K562 (cell line): ENCODE measurements around the gene KCNK10. TPM values are rescaled to one million over a fixed set of nuclear protein-coding genes. Genes with fewer than 3 reads are reported as not detected.

ENCODE experiments used
- ATAC-seq: fragments of 200-7000 bp; cut with Tn5 transposase; 3 replicates; pipeline ENCODE4 v1.9.1; 2020; ENCODE audit warnings: moderate library complexity
- BruUV-seq: library from RNA; stranded (reverse); fragments of 400-500 nt; replicated peaks from 2 replicates; lab custom pipeline; 2021; lab: Mats Ljungman, UMichigan
- CTCF ChIA-PET: fragments of 300-600 bp; formaldehyde crosslinking; extraction: SDS; loops from one replicate; lab custom pipeline; 2021; ENCODE audit warnings: low intra/inter-chr PET ratio; lab: Yijun Ruan, JAX
- POLR2A ChIA-PET: fragments of 300-600, 350-650 bp; sonication (Branson Sonifier 250); formaldehyde crosslinking; extraction: SDS; loops from one replicate; lab custom pipeline; 2021; ENCODE audit warnings: antibody characterized with exemption, inconsistent platforms; lab: Yijun Ruan, JAX
- DNase-seq, 4 experiments: peaks; one replicate each; pipeline versions ENCODE4 v3.0.0 to v3.0.0-alpha.2; 2011 to 2018; ENCODE audit warnings: low spot score in 3 of 4, mixed read lengths in 3 of 4; ENCODE audit errors: extremely low read depth in 1 of 4
- FAIRE-seq: peaks from 2 replicates; lab custom pipeline; 2011; peaks lifted over from hg19 to GRCh38; lab: Jason Lieb, UNC
- H2AFZ ChIP-seq: 2 replicates; pipeline ENCODE4 v1.6.0; 2011; ENCODE audit warnings: low read depth, low read length, control low read depth, inconsistent platforms
- H3K27ac ChIP-seq: fragments of 200-600 bp; 3 replicates; pipeline ENCODE4 v1.8.0; 2011; ENCODE audit warnings: low read depth, mild to moderate bottlenecking, control low read depth, inconsistent platforms, low read length, moderate library complexity, mixed read lengths; ENCODE audit errors: extremely low read depth
- H3K27me3 ChIP-seq, 2 experiments: fragments of 300-600 bp in 1 of 2; 2 replicates in 1 of 2; 3 replicates in 1 of 2; pipeline versions ENCODE4 v1.6.0 to v1.8.0; 2011; ENCODE audit warnings: inconsistent platforms in 2 of 2, low read length in 2 of 2, mild to moderate bottlenecking in 1 of 2, mixed read lengths in 1 of 2, moderate library complexity in 1 of 2; ENCODE audit not compliant: control insufficient read depth in 2 of 2, insufficient read depth in 2 of 2
- H3K36me3 ChIP-seq: fragments of 300-600 bp; 3 replicates; pipeline ENCODE4 v1.8.0; 2011; ENCODE audit warnings: mild to moderate bottlenecking, low read length, inconsistent platforms; ENCODE audit not compliant: control insufficient read depth, insufficient read depth
- H3K4me1 ChIP-seq, 2 experiments: fragments of 200-600 bp in 1 of 2; replicated peaks in 1 of 2; 2 replicates in 1 of 2; 3 replicates in 1 of 2; pipeline versions ENCODE4 v1.5.1 to v1.8.0; 2011; ENCODE audit warnings: inconsistent platforms in 2 of 2, low read length in 2 of 2, mild to moderate bottlenecking in 1 of 2, mixed read lengths in 1 of 2, moderate library complexity in 1 of 2; ENCODE audit not compliant: control insufficient read depth in 2 of 2, insufficient read depth in 2 of 2
- H3K4me2 ChIP-seq: 2 replicates; pipeline ENCODE4 v1.6.1; 2011; ENCODE audit warnings: low read length, control low read depth, inconsistent platforms, mixed read lengths; ENCODE audit not compliant: insufficient read depth
- H3K4me3 ChIP-seq: fragments of 200-600 bp; sonication (generic), shearing (Covaris generic); 2 replicates; pipeline ENCODE4 v1.5.1; 2016; ENCODE audit warnings: control low read depth, inconsistent platforms
- H3K79me2 ChIP-seq: fragments of 200-600 bp; 3 replicates; pipeline ENCODE4 v1.8.0; 2011; ENCODE audit warnings: low read length, inconsistent platforms; ENCODE audit not compliant: control insufficient read depth, insufficient read depth
- H3K9ac ChIP-seq, 2 experiments: 2 replicates each; pipeline versions ENCODE4 v1.6.0 to v1.6.1; 2011; ENCODE audit warnings: low read depth in 2 of 2, low read length in 2 of 2, control low read depth in 1 of 2, inconsistent platforms in 1 of 2, mild to moderate bottlenecking in 1 of 2, mixed read lengths in 1 of 2; ENCODE audit not compliant: insufficient read depth in 1 of 2
- H3K9me1 ChIP-seq: one replicate; pipeline ENCODE4 v1.6.0; 2011; ENCODE audit warnings: inconsistent platforms, mild to moderate bottlenecking, low read length, moderate library complexity; ENCODE audit not compliant: control insufficient read depth, insufficient read depth
- H3K9me3 ChIP-seq: replicated peaks from 2 replicates; pipeline ENCODE4 v1.5.1; 2011; ENCODE audit warnings: low read depth, low read length, inconsistent platforms; ENCODE audit not compliant: control insufficient read depth, insufficient read depth
- H4K20me1 ChIP-seq: replicated peaks from 2 replicates; pipeline ENCODE4 v1.6.1; 2011; ENCODE audit warnings: low read length, inconsistent platforms, mixed read lengths; ENCODE audit not compliant: control insufficient read depth, insufficient read depth
- CC2D1A ChIP-seq: fragments of 450-650 bp; IDR thresholded peaks from 2 replicates; pipeline ENCODE4 v1.6.1; 2017; ENCODE audit warnings: mild to moderate bottlenecking
- DACH1 ChIP-seq: fragments of 450-650 bp; IDR thresholded peaks from 2 replicates; pipeline ENCODE4 v1.6.1; 2018; ENCODE audit not compliant: partially characterized antibody
- GATAD2B ChIP-seq: fragments of 450-650 bp; IDR thresholded peaks from 2 replicates; pipeline ENCODE4 v1.6.1; 2017; ENCODE audit warnings: mild to moderate bottlenecking, borderline replicate concordance
- PCBP2 ChIP-seq: fragments of 200-400 bp; formaldehyde crosslinking; IDR thresholded peaks from 2 replicates; pipeline ENCODE4 v1.6.1; 2018; ENCODE audit warnings: low read length, low read depth, mild to moderate bottlenecking, moderate library complexity; ENCODE audit not compliant: poor library complexity, severe bottlenecking
- ZNF133 ChIP-seq: fragments of 250-450 bp; sonication (Bioruptor Pico); IDR thresholded peaks from 2 replicates; pipeline ENCODE4 v1.4.0; 2020; ENCODE audit warnings: mild to moderate bottlenecking
- WGBS: fragments of 100-300 bp; shearing (Covaris generic); methylation state at CpG from one replicate; pipeline ENCODE4 v1.1.6; 2016; ENCODE audit warnings: low coverage, mixed read lengths; ENCODE audit not compliant: insufficient coverage; ENCODE audit errors: missing lambda C conversion rate; 5-methylcytosine and 5-hydroxymethylcytosine counted together
- in situ Hi-C: fragments of 300-500 bp; cut with MboI; formaldehyde crosslinking; loops from 4 replicates; pipeline ENCODE4 v1.15.0; 2018; ENCODE audit warnings: inconsistent platforms, mixed read lengths
- intact Hi-C: fragments of 100-400 bp; cut with micrococcal nuclease; formaldehyde crosslinking; loops from 2 replicates; pipeline ENCODE4 v1.14.2; 2022
- polyA plus RNA-seq, 8 experiments: library from polyadenylated mRNA; depleted of rRNA in 4 of 8; stranded (reverse) in 5 of 8; unstranded in 3 of 8; fragments of >200 nt; fragmentation: Nextera tagmentation in 2 of 8; fragmentation: Illumina TruSeq in 1 of 8; extraction: Ambion mirVana in 2 of 8; extraction: Trizol in 1 of 8; gene quantifications; 2 replicates each; pipeline versions ENCODE4 v1.2.1 to v1.2.3, GENCODE V29; 2011 to 2014; ENCODE audit warnings: inconsistent platforms in 1 of 8, missing spikeins in 1 of 8
- total RNA-seq, 7 experiments: library from RNA; depleted of rRNA in 6 of 7; stranded (reverse); fragments of >200 nt in 6 of 7; fragmentation: Illumina TruSeq in 2 of 7; extraction: Trizol in 2 of 7; gene quantifications; 2 replicates each; pipeline versions ENCODE4 v1.2.1 to v1.2.3, GENCODE V29; 2011 to 2021; ENCODE audit warnings: low replicate concordance in 1 of 7
- TF ChIP-seq, protein P1 (sequence below): sonication (generic); formaldehyde crosslinking; IDR thresholded peaks from 2 replicates; pipeline ENCODE4 v1.8.1; 2023; ENCODE audit warnings: mild to moderate bottlenecking, missing genetic modification reagents

Gene KCNK10
- total and polyA plus RNA-seq, 9 of the 15 experiments (the other 6 are each of a cell fraction or from before 2014, with no cell fraction given): not detected

DNA sequence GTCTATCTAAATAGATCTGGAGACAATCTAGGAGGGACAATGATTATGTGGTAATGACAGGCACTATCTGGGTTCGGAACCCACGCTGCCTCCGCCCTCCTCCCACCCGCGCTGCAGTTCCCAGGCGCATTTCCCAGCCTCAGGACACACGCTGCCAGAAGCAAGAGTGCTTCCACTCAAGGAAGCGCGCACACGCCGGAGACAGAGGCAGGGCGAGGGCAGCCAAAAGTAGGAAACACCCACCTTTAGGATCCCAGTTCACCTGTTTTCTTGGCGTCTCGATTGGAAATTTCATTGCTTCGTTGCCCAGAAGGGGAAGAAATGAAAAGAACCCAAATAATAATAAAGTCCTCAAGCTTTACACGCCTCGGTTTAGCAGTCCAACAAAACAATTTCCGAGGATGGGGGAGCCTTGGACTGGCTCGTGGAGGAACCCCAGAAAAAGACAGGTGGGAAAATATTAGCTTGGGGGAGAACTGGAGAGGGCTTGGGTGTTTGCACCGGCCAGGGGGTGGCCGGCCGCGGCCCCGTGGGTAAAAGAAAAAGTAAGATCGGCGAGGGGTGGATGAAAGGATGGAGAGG lies 474 bp downstream of the KCNK10 start:
- intact Hi-C loops: no loop called here
- Histone ChIP-seq H4K20me1 (no peaks in the 10 kb centered on the region), H3K27ac (no peak overlapping the region), H3K9ac (no peak overlapping the region), H3K9me1 (no peaks in the 10 kb centered on the region), H3K27me3 (peaks cover 3 to 27% of the 10 kb centered on the region in 2 experiments; a peak in 3 of 5 replicates), H3K4me3 (no peak overlapping the region), H3K36me3 (no peaks in the 10 kb centered on the region), H3K4me1 (no peaks in the 10 kb centered on the region; a peak in 1 of 5 replicates), H3K4me2 (no peak overlapping the region), H3K9me3 (no peaks in the 10 kb centered on the region), H2AFZ (no peak overlapping the region), H3K79me2 (no peaks in the 10 kb centered on the region)
- no peak for ATAC-seq
- no peak for DNase-seq
- 1% methylated on average over 18 of the region's 26 CpGs for WGBS
- BruUV-seq: no TSS peak
- POLR2A ChIA-PET: no interaction called here
- CTCF ChIA-PET: interaction anchor here (0.6 kb wide), 1 partner anchor 1032 kb away, joined by 3 read pairs; no protein-coding TSS in a partner anchor
- in situ Hi-C loops: no loop called here
- no peak for TF ChIP-seq DACH1
- TF ChIP-seq PCBP2: no peak
- no peak for TF ChIP-seq ZNF133 (CRISPR knock-in tag)
- TF ChIP-seq CC2D1A: no peak
- TF ChIP-seq, protein P1, sequence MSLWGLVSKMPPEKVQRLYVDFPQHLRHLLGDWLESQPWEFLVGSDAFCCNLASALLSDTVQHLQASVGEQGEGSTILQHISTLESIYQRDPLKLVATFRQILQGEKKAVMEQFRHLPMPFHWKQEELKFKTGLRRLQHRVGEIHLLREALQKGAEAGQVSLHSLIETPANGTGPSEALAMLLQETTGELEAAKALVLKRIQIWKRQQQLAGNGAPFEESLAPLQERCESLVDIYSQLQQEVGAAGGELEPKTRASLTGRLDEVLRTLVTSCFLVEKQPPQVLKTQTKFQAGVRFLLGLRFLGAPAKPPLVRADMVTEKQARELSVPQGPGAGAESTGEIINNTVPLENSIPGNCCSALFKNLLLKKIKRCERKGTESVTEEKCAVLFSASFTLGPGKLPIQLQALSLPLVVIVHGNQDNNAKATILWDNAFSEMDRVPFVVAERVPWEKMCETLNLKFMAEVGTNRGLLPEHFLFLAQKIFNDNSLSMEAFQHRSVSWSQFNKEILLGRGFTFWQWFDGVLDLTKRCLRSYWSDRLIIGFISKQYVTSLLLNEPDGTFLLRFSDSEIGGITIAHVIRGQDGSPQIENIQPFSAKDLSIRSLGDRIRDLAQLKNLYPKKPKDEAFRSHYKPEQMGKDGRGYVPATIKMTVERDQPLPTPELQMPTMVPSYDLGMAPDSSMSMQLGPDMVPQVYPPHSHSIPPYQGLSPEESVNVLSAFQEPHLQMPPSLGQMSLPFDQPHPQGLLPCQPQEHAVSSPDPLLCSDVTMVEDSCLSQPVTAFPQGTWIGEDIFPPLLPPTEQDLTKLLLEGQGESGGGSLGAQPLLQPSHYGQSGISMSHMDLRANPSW (CRISPR knock-in tag): no peak
- no peak for TF ChIP-seq GATAD2B
- FAIRE-seq: no peak
